ENCODE data around the gene FLNB.

GRCh38 chr3:58198362-58198761 lies 190.1 kb downstream of the FLNB start:
- TF ChIP-seq, protein P1, sequence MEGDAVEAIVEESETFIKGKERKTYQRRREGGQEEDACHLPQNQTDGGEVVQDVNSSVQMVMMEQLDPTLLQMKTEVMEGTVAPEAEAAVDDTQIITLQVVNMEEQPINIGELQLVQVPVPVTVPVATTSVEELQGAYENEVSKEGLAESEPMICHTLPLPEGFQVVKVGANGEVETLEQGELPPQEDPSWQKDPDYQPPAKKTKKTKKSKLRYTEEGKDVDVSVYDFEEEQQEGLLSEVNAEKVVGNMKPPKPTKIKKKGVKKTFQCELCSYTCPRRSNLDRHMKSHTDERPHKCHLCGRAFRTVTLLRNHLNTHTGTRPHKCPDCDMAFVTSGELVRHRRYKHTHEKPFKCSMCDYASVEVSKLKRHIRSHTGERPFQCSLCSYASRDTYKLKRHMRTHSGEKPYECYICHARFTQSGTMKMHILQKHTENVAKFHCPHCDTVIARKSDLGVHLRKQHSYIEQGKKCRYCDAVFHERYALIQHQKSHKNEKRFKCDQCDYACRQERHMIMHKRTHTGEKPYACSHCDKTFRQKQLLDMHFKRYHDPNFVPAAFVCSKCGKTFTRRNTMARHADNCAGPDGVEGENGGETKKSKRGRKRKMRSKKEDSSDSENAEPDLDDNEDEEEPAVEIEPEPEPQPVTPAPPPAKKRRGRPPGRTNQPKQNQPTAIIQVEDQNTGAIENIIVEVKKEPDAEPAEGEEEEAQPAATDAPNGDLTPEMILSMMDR (conservative IDR thresholded peaks at IDR 0.05): no peak
- no peak for TF ChIP-seq ZFX (IDR thresholded peaks at IDR 0.05)
